Measurements from ENCODE around the gene KIF24.

The KIF24 gene

GRCh38 chr9:34363619-34364351, 34.7 kb upstream of the KIF24 start:
- Histone ChIP-seq H3K4me3 (ENCODE audit: low read depth, low read length) (no peak overlapping the region), H3K27ac (ENCODE audit: extremely low read depth, low read depth, low read length) (no peak overlapping the region), H3K36me3 (ENCODE audit: control insufficient read depth in 2 of 2, insufficient read depth in 1 of 2, low read length in 2 of 2) (no peaks in the 10 kb centered on the region), H3K9me3 (ENCODE audit: control insufficient read depth, insufficient read depth, low read depth, low read length) (no peaks in the 10 kb centered on the region), H3K4me1 (ENCODE audit: control insufficient read depth, insufficient read depth, low read length) (no peaks in the 10 kb centered on the region)
- CTCF ChIA-PET = interaction anchor here (1.2 to 1.6 kb wide), 2 partner anchors 11 to 15 kb away, joined by 4 to 7 read pairs; no protein-coding TSS in a partner anchor
- POLR2A ChIA-PET = no interaction called here
- TF ChIP-seq ZSCAN4 (tag by site-specific recombination; IDR thresholded peaks at IDR 0.05) (0 out of 2 replicates have a peak, but pooled peaks have one; percentile 12), ZNF521 (tag by site-specific recombination; IDR thresholded peaks at IDR 0.05) (no peak), ZIC2 (tag by site-specific recombination; IDR thresholded peaks at IDR 0.05) (peak; percentile 35), ZNF350 (tag by site-specific recombination; IDR thresholded peaks at IDR 0.05) (no peak), ATF2 (tag by site-specific recombination; IDR thresholded peaks at IDR 0.05; ENCODE audit: low read depth) (no peak), ZBTB17 (tag by site-specific recombination; IDR thresholded peaks at IDR 0.05) (0 out of 2 replicates have a peak, but pooled peaks have one; percentile 25), ZNF341 (tag by site-specific recombination; IDR thresholded peaks at IDR 0.05; ENCODE audit: low read depth) (peak; percentile 14; the same call in 1 of the 2 replicates)

GRCh38 chr9:34362614-34363214, 33.6 kb upstream of the KIF24 start:
- H3K9me3 ChIP-seq (ENCODE audit: control insufficient read depth, insufficient read depth, low read depth, low read length) = no peaks in the 10 kb centered on the region
- H3K27ac ChIP-seq (ENCODE audit: extremely low read depth, low read depth, low read length) = no peak overlapping the region
- CTCF ChIA-PET = interaction anchor here (0.8 to 1.0 kb wide), 2 partner anchors 16 to 17 kb away, joined by 3 to 4 read pairs; no protein-coding TSS in a partner anchor
- no peaks in the 10 kb centered on the region for H3K36me3 ChIP-seq (ENCODE audit: control insufficient read depth in 2 of 2, insufficient read depth in 1 of 2, low read length in 2 of 2)
- H3K4me3 ChIP-seq (ENCODE audit: low read depth, low read length) = no peak overlapping the region
- no peaks in the 10 kb centered on the region for H3K4me1 ChIP-seq (ENCODE audit: control insufficient read depth, insufficient read depth, low read length)
- POLR2A ChIA-PET = no interaction called here
- TF ChIP-seq ZBTB8A (tag by site-specific recombination; IDR thresholded peaks at IDR 0.05) = no peak
- no peak for TF ChIP-seq TRIM28 (IDR thresholded peaks at IDR 0.05; ENCODE audit: borderline replicate concordance, low read length)
- TF ChIP-seq ZNF280C (tag by site-specific recombination; IDR thresholded peaks at IDR 0.05) = no peak
- no peak for TF ChIP-seq ZNF324 (tag by site-specific recombination; IDR thresholded peaks at IDR 0.05)
- TF ChIP-seq ZNF610 (tag by site-specific recombination; IDR thresholded peaks at IDR 0.05; ENCODE audit: borderline replicate concordance) = no peak
- TF ChIP-seq KLF1 (tag by site-specific recombination; IDR thresholded peaks at IDR 0.05) = no peak
- TF ChIP-seq ZNF645 (tag by site-specific recombination; IDR thresholded peaks at IDR 0.05) = no peak
- no peak for TF ChIP-seq ZNF830 (tag by site-specific recombination; IDR thresholded peaks at IDR 0.05; ENCODE audit: low read depth)
- TF ChIP-seq ZNF629 (tag by site-specific recombination; IDR thresholded peaks at IDR 0.05) = no peak
- no peak for TF ChIP-seq KLF7 (tag by site-specific recombination; IDR thresholded peaks at IDR 0.05; ENCODE audit: borderline replicate concordance)
- no peak for TF ChIP-seq ZBTB26 (tag by site-specific recombination; optimal IDR thresholded peaks at IDR 0.05)
- TF ChIP-seq ZBTB20 (tag by site-specific recombination; IDR thresholded peaks at IDR 0.05) = no peak
- TF ChIP-seq MEIS1 (CRISPR knock-in tag; IDR thresholded peaks at IDR 0.05; ENCODE audit: borderline replicate concordance) = no peak
- no peak for TF ChIP-seq ZSCAN23 (tag by site-specific recombination; IDR thresholded peaks at IDR 0.05)
- TF ChIP-seq ZNF785 (tag by site-specific recombination; IDR thresholded peaks at IDR 0.05) = no peak
- TF ChIP-seq ZNF26 (tag by site-specific recombination; IDR thresholded peaks at IDR 0.05) = no peak
- no peak for TF ChIP-seq ZBTB6 (tag by site-specific recombination; IDR thresholded peaks at IDR 0.05)
